H9 (cell line): ENCODE measurements around the gene MPHOSPH8. TPM values are rescaled to one million over a fixed set of nuclear protein-coding genes. Genes with fewer than 3 reads are reported as not detected.

Experiments
- DNase-seq: peaks from one replicate; pipeline ENCODE4 v3.0.0-alpha.2; 2017
- H2AFZ ChIP-seq: one replicate; pipeline ENCODE4 v1.6.1; 2013; ENCODE audit warnings: mild to moderate bottlenecking, low read length, control low read depth, moderate library complexity
- H2AK5ac ChIP-seq: 2 replicates; pipeline ENCODE4 v1.6.1; 2013; ENCODE audit warnings: low read length, control low read depth, mixed read lengths; ENCODE audit not compliant: insufficient read length
- H2BK120ac ChIP-seq: one replicate; pipeline ENCODE4 v1.6.1; 2013; ENCODE audit warnings: low read depth, mild to moderate bottlenecking, low read length, control low read depth, inconsistent platforms; ENCODE audit not compliant: poor library complexity, severe bottlenecking
- H2BK12ac ChIP-seq: 2 replicates; pipeline ENCODE4 v1.6.1; 2013; ENCODE audit warnings: low read length, control low read depth, mixed read lengths, low read depth; ENCODE audit not compliant: insufficient read length
- H2BK15ac ChIP-seq: 2 replicates; pipeline ENCODE4 v1.6.1; 2013; ENCODE audit warnings: low read depth, low read length, control low read depth
- H2BK20ac ChIP-seq: one replicate; pipeline ENCODE4 v1.6.1; 2013; ENCODE audit warnings: low read depth, mild to moderate bottlenecking, low read length, control low read depth, inconsistent platforms; ENCODE audit not compliant: poor library complexity, severe bottlenecking
- H2BK5ac ChIP-seq: 2 replicates; pipeline ENCODE4 v1.6.1; 2013; ENCODE audit warnings: low read length, control low read depth, mixed read lengths; ENCODE audit not compliant: insufficient read length
- H3K14ac ChIP-seq: 2 replicates; pipeline ENCODE4 v1.6.1; 2013; ENCODE audit warnings: low read length, control low read depth; ENCODE audit not compliant: insufficient read depth
- H3K18ac ChIP-seq: 2 replicates; pipeline ENCODE4 v1.6.1; 2013; ENCODE audit warnings: low read depth, mild to moderate bottlenecking, mixed read lengths, low read length, control low read depth; ENCODE audit not compliant: insufficient read length
- H3K23ac ChIP-seq: 2 replicates; pipeline ENCODE4 v1.6.1; 2013; ENCODE audit warnings: low read length, control low read depth, mixed read lengths, low read depth; ENCODE audit not compliant: insufficient read length
- H3K23me2 ChIP-seq: 2 replicates; pipeline ENCODE4 v1.6.1; 2013; ENCODE audit warnings: low read depth, mild to moderate bottlenecking, mixed read lengths, low read length, control low read depth; ENCODE audit not compliant: insufficient read length, poor library complexity, severe bottlenecking
- H3K27ac ChIP-seq: 2 replicates; pipeline ENCODE4 v1.5.1; 2013; ENCODE audit warnings: low read length, control low read depth, mixed read lengths, low read depth; ENCODE audit not compliant: insufficient read length
- H3K27me3 ChIP-seq: 2 replicates; pipeline ENCODE4 v1.6.1; 2013; ENCODE audit warnings: low read length, control low read depth, inconsistent platforms; ENCODE audit not compliant: insufficient read depth
- H3K4ac ChIP-seq: 2 replicates; pipeline ENCODE4 v1.6.1; 2013; ENCODE audit warnings: low read depth, mild to moderate bottlenecking, control low read depth, inconsistent platforms, low read length, moderate library complexity
- H3K4me1 ChIP-seq: 2 replicates; pipeline ENCODE4 v1.6.1; 2013; ENCODE audit warnings: low read length, control low read depth, inconsistent platforms; ENCODE audit not compliant: insufficient read depth
- H3K4me2 ChIP-seq: 2 replicates; pipeline ENCODE4 v1.6.1; 2013; ENCODE audit warnings: low read length, control low read depth, mixed read lengths; ENCODE audit not compliant: insufficient read length, insufficient read depth
- H3K56ac ChIP-seq: 2 replicates; pipeline ENCODE4 v1.6.1; 2013; ENCODE audit warnings: low read depth, mild to moderate bottlenecking, mixed read lengths, low read length, control low read depth; ENCODE audit not compliant: insufficient read length
- H3K79me1 ChIP-seq: 2 replicates; pipeline ENCODE4 v1.6.1; 2013; ENCODE audit warnings: low read depth, mild to moderate bottlenecking, moderate library complexity, low read length, control low read depth, inconsistent platforms; ENCODE audit not compliant: insufficient read depth, poor library complexity, severe bottlenecking
- H3K79me2 ChIP-seq: 2 replicates; pipeline ENCODE4 v1.6.1; 2013; ENCODE audit warnings: low read length, control low read depth, inconsistent platforms; ENCODE audit not compliant: insufficient read depth
- H3K9ac ChIP-seq: 2 replicates; pipeline ENCODE4 v1.6.1; 2013; ENCODE audit warnings: low read length, control low read depth, mixed read lengths; ENCODE audit not compliant: insufficient read length; ENCODE audit errors: extremely low read depth
- H3K9me3 ChIP-seq: one replicate; pipeline ENCODE4 v1.6.1; 2013; ENCODE audit warnings: low read depth, low read length, inconsistent platforms; ENCODE audit not compliant: control insufficient read depth
- H3T11ph ChIP-seq: one replicate; pipeline ENCODE4 v1.6.1; 2013; ENCODE audit warnings: mild to moderate bottlenecking, low read length, control low read depth, inconsistent platforms
- H4K20me1 ChIP-seq: one replicate; pipeline ENCODE4 v1.6.1; 2013; ENCODE audit not compliant: control insufficient read depth, insufficient read length, insufficient read depth
- H4K5ac ChIP-seq: 2 replicates; pipeline ENCODE4 v1.6.1; 2013; ENCODE audit warnings: low read depth, mild to moderate bottlenecking, mixed read lengths, low read length, control low read depth; ENCODE audit not compliant: insufficient read length
- H4K8ac ChIP-seq: replicated peaks from 2 replicates; pipeline ENCODE4 v1.6.1; 2013; ENCODE audit warnings: low read length, control low read depth, mixed read lengths, low read depth; ENCODE audit not compliant: insufficient read length
- H4K91ac ChIP-seq: 2 replicates; pipeline ENCODE4 v1.6.1; 2013; ENCODE audit warnings: low read depth, mild to moderate bottlenecking, moderate library complexity, mixed read lengths, low read length, control low read depth; ENCODE audit not compliant: insufficient read length
- H3K27ac Mint-ChIP-seq, 3 experiments: 2 replicates in 2 of 3; 3 replicates in 1 of 3; pipeline ENCODE4 v1.8.0; 2020 to 2021; ENCODE audit warnings: mixed read lengths in 3 of 3, mild to moderate bottlenecking in 1 of 3, moderate library complexity in 1 of 3
- H3K27me3 Mint-ChIP-seq: 2 replicates; pipeline ENCODE4 v1.8.0; 2021; ENCODE audit warnings: low read depth, mild to moderate bottlenecking, moderate library complexity, mixed read lengths
- H3K36me3 Mint-ChIP-seq, 3 experiments: 2 replicates in 2 of 3; 3 replicates in 1 of 3; pipeline ENCODE4 v1.8.0; 2020 to 2021; ENCODE audit warnings: low read depth in 3 of 3, mixed read lengths in 3 of 3; ENCODE audit not compliant: insufficient read depth in 1 of 3
- H3K4me1 Mint-ChIP-seq, 2 experiments: 2 replicates each; pipeline ENCODE4 v1.8.0; 2020; ENCODE audit warnings: mixed read lengths in 2 of 2
- H3K4me3 Mint-ChIP-seq, 2 experiments: 2 replicates in 1 of 2; 3 replicates in 1 of 2; pipeline ENCODE4 v1.8.0; 2020 to 2021; ENCODE audit warnings: mild to moderate bottlenecking in 2 of 2, mixed read lengths in 2 of 2, moderate library complexity in 1 of 2
- H3K9me3 Mint-ChIP-seq, 2 experiments: 2 replicates in 1 of 2; 3 replicates in 1 of 2; pipeline ENCODE4 v1.8.0; 2020; ENCODE audit warnings: mild to moderate bottlenecking in 2 of 2, mixed read lengths in 2 of 2, moderate library complexity in 1 of 2
- WGBS: extraction: QIAGEN DNeasy Blood & Tissue Kit; methylation state at CpG from one replicate; pipeline ENCODE4 v1.1.7; 2013; ENCODE audit warnings: missing lambda C conversion rate, low lambda C conversion rate, mixed read lengths; ENCODE audit not compliant: insufficient read length; ENCODE audit errors: extremely low coverage; 5-methylcytosine and 5-hydroxymethylcytosine counted together
- total RNA-seq: library from RNA; stranded (reverse); gene quantifications from 2 replicates; pipeline ENCODE4 v1.2.1, GENCODE V29; 2021
- TF ChIP-seq, protein P1 (sequence below): fragments of 200-600 bp; sonication (generic); conservative IDR thresholded peaks from 3 replicates; pipeline ENCODE4 v1.8.0; 2021; ENCODE audit warnings: antibody characterized with exemption, mild to moderate bottlenecking

MPHOSPH8 gene
- total RNA-seq, 1 experiment from 2014 or later = 21.1 TPM

DNA sequence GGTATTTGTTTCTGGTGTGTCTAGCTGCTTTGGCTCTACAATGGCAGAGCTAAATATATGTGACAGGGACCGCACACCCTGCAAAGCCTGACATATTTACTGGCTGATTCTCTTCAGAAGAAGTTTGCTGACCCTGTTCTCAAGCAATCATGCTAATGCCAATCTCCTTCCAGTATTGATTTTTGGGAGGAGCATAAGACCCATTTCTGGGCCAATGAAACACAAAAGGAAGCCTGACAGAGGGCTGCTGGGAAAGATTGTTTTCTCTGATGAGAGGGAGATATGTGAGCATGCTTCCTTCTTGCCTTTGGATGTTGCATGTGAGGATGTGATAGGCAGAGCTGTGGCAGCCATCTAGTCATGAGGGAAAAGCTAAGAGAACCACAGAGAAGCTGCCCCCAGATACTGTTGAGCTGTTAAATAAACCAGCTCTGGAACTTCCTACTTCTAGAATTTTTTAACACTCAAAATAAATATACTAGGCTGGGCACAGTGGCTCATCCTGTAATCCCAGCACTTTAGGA is 40.7 kb upstream of the MPHOSPH8 start:
- no peaks in the 10 kb centered on the region for H3K4me1 ChIP-seq
- H3K4me3 Mint-ChIP-seq = no peak overlapping the region
- no peak overlapping the region for H3K4me2 ChIP-seq
- H3K4me1 Mint-ChIP-seq = no peaks in the 10 kb centered on the region
- H2BK20ac ChIP-seq = no peak overlapping the region
- H3K56ac ChIP-seq = no peak overlapping the region
- peaks cover 62 to 84% of the 10 kb centered on the region in 2 experiments for H3K9me3 Mint-ChIP-seq
- no peak overlapping the region for H3T11ph ChIP-seq
- no peak overlapping the region for H3K23ac ChIP-seq
- H4K5ac ChIP-seq = no peak overlapping the region
- H2AFZ ChIP-seq = no peak overlapping the region
- no peak overlapping the region for H2BK120ac ChIP-seq
- H3K9ac ChIP-seq = no peak overlapping the region
- no peak overlapping the region for H3K14ac ChIP-seq
- H3K79me1 ChIP-seq = no peaks in the 10 kb centered on the region
- H2BK12ac ChIP-seq = no peak overlapping the region
- H2BK5ac ChIP-seq = no peak overlapping the region
- no peak overlapping the region for H3K27ac Mint-ChIP-seq
- no peaks in the 10 kb centered on the region for H3K79me2 ChIP-seq
- no peak overlapping the region for H3K4ac ChIP-seq
- no peaks in the 10 kb centered on the region for H3K27me3 ChIP-seq
- peaks cover 0 to 20% (median 0%) of the 10 kb centered on the region in 3 experiments; a peak in 2 of 7 replicates for H3K36me3 Mint-ChIP-seq
- no peaks in the 10 kb centered on the region for H4K20me1 ChIP-seq
- H3K18ac ChIP-seq = no peak overlapping the region
- no peak overlapping the region for H4K91ac ChIP-seq
- peaks cover 6% of the 10 kb centered on the region; the same call in 1 of the 2 replicates for H3K27me3 Mint-ChIP-seq
- TF ChIP-seq, protein P1, sequence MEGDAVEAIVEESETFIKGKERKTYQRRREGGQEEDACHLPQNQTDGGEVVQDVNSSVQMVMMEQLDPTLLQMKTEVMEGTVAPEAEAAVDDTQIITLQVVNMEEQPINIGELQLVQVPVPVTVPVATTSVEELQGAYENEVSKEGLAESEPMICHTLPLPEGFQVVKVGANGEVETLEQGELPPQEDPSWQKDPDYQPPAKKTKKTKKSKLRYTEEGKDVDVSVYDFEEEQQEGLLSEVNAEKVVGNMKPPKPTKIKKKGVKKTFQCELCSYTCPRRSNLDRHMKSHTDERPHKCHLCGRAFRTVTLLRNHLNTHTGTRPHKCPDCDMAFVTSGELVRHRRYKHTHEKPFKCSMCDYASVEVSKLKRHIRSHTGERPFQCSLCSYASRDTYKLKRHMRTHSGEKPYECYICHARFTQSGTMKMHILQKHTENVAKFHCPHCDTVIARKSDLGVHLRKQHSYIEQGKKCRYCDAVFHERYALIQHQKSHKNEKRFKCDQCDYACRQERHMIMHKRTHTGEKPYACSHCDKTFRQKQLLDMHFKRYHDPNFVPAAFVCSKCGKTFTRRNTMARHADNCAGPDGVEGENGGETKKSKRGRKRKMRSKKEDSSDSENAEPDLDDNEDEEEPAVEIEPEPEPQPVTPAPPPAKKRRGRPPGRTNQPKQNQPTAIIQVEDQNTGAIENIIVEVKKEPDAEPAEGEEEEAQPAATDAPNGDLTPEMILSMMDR = no peak
- no CpG with 5 or more reads among the region's 1 CpG for WGBS
- H4K8ac ChIP-seq = no peak overlapping the region
- H3K27ac ChIP-seq = no peak overlapping the region
- H2AK5ac ChIP-seq = no peak overlapping the region
- H3K9me3 ChIP-seq = peaks cover 9% of the 10 kb centered on the region
- no peak overlapping the region for H2BK15ac ChIP-seq
- DNase-seq = no peak
- H3K23me2 ChIP-seq = no peaks in the 10 kb centered on the region
